Subcutaneous adipose tissue (tissue), 4 donors: ENCODE results near the gene CPNE9. TPM values are rescaled to one million over a fixed set of nuclear protein-coding genes. Genes with fewer than 3 reads are reported as not detected.

ENCODE experiments used
- total RNA-seq, 4 donors: library from RNA; depleted of rRNA; stranded (reverse); fragments of >200 nt; gene quantifications; one replicate each; pipeline ENCODE4 v1.1.0, GENCODE V29; 2016
- TF ChIP-seq, protein P1 (sequence below): fragments of 450-650 bp; IDR thresholded peaks from one replicate; pipeline ENCODE4 v1.5.1; 2016; ENCODE audit warnings: low read depth, mild to moderate bottlenecking, control low read depth, antibody characterized with exemption, moderate library complexity

The CPNE9 gene
- total RNA-seq, 4 donors from 2014 or later: 2.0 TPM; not detected in 3

DNA sequence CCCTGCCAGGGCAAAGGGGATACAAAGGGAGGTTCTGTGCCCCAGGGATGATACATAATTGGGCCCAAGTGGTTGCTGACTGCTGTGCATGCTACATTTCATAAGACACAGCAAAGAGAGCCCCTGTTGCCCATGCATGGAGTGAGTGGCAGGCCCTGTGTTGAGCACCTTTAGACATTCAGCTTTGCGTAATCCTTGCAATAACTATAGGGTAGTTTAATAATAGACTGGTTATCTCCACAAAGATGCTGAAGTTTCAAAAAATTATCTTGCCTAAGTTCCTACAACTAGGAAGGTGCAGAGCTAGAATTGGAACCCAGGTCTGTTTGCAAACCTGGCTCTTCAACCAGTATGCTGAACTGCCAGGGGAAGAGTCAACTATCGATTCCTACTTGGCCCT, 44.4 kb downstream of the CPNE9 start:
- TF ChIP-seq, protein P1, sequence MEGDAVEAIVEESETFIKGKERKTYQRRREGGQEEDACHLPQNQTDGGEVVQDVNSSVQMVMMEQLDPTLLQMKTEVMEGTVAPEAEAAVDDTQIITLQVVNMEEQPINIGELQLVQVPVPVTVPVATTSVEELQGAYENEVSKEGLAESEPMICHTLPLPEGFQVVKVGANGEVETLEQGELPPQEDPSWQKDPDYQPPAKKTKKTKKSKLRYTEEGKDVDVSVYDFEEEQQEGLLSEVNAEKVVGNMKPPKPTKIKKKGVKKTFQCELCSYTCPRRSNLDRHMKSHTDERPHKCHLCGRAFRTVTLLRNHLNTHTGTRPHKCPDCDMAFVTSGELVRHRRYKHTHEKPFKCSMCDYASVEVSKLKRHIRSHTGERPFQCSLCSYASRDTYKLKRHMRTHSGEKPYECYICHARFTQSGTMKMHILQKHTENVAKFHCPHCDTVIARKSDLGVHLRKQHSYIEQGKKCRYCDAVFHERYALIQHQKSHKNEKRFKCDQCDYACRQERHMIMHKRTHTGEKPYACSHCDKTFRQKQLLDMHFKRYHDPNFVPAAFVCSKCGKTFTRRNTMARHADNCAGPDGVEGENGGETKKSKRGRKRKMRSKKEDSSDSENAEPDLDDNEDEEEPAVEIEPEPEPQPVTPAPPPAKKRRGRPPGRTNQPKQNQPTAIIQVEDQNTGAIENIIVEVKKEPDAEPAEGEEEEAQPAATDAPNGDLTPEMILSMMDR: no peak

DNA sequence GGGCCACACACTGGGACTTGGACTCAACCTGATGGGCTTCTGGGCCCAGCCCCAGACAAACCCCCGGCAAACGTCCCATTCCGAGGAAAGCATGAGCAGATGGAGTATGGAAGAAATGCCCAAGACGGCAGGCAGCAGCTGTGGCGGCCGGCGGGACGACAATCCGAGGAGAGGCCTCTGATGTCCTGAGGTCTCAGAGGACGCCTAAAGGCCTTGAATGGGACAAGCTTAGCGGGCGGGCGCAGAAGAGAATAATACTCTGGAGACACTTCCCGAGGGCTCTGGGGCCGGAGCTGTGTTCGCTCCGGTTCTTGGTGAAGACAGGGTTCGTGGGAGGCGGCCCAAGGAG, 45.6 kb downstream of the CPNE9 start:
- TF ChIP-seq, protein P1: no peak

DNA sequence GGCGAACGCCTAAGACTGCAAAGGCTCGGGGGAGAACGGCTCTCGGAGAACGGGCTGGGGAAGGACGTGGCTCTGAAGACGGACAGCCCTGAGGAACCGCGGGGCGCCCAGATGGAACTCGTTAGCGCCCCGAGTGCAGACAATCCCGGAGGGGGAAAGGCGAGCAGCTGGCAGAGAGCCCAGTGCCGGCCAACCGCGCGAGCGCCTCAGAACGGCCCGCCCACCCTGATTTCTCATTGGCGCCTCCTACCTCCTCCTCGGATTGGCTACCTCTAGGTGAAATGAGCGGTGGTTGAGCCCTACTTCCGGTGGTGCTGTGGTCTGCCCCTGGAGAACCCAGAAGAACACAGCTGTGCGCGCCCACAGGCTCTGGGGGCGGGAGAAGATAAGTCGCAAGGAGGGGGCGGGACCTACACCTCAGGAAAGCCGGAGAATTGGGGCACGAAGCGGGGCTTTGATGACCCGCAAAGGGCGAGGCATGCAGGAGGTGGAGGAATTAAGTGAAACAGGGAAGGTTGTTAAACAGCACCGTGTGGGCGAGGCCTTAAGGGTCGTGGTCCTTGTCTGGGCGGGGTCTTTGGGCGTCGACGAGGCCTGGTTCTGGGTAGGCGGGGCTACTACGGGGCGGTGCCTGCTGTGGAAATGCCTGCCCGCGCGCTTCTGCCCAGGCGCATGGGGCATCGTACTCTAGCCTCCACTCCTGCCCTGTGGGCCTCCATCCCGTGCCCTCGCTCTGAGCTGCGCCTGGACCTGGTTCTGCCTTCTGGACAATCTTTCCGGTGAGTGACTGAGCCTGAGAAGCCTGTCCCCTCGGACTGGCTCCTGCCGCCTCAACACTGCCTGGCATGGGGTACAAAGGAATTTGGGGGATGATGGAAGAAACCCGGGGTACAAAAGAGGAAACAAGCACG, 46.3 kb downstream of the CPNE9 start, which contains the start of gene OGG1:
Gene OGG1 (plus strand): TSS at position 308 of the 911 bp plus-strand sequence. CDS start 335 bp downstream, at position 643.
- TF ChIP-seq, protein P1: no peak

DNA sequence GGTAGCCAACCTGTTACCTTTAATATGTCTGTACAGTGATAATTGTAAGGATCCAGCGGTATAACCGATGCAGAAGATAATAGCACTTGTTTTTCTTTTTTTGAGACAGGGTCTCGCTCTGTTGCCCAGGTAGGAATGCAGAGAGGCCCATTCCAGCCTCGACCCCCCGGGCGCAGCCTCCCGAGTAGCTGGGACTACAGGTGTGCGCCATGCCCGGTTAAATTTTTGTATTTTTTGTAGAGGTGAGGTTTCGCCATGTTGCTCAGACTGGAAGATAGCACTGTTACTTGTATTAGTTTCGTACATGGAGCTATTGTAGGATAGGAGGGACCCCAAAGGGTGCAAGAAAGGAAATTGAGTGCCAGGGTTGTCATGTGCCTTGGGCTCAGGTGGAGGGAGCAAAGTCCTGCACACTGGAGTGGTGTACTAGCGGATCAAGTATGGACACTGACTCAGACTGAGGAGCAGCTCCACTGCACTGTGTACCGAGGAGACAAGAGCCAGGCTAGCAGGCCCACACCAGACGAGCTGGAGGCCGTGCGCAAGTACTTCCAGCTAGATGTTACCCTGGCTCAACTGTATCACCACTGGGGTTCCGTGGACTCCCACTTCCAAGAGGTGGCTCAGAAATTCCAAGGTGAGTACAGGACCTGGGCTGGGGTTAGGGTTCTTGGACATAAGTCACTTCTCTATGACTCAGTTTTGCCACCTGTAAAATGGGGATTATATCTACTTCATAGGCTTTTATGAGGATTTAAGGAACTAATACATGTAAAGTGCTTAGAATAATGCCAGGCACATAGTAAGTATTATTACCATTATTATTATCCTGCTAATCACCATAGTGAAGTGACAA, 47.2 kb downstream of the CPNE9 start:
- TF ChIP-seq, protein P1: no peak

DNA sequence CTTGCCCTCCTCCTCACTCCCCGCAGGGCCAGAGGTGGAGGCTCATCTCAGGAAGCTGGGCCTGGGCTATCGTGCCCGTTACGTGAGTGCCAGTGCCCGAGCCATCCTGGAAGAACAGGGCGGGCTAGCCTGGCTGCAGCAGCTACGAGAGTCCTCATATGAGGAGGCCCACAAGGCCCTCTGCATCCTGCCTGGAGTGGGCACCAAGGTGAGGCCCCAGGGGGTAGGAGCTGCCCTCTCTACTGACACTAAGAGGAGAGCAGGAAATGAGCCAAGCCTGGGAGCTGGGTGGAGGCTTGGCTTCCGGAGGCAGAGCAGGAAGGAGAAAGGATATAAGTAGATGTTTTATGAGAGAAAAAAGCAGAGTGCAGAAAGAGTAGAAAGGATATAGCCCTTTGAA, 51.0 kb downstream of the CPNE9 start:
- TF ChIP-seq, protein P1: no peak

DNA sequence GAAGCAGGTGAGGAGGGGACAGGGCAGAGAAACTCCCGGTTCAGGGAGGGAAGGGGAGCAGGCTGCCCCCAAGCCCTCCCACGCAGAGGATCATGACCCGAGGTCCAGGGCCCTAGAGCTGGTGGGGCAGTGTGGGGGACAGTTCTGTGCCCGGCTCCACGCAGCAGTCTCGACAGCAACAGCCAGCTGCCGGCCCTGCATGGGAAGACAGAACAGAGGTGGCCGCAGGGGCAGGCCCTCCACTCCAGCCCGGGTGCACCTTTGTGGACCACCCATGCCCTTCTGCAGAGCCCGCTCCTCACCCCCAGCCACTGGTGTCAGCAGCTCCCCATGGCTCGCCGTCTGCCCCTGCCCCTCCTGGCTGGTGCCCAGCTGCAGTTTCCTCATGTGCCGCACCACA, 53.8 kb downstream of the CPNE9 start:
- TF ChIP-seq, protein P1: no peak
